Measurements from ENCODE around the gene CTRB1. TPM values are rescaled to one million over a fixed set of nuclear protein-coding genes. Genes with fewer than 3 reads are reported as not detected.

Gene CTRB1
- total and polyA plus RNA-seq, 2 of the 13 experiments (the other 11 are each of a cell fraction or from before 2014, with no cell fraction given): not detected

GRCh38 chr16:75248142-75248535 lies 29.4 kb downstream of the CTRB1 start (continued):
- TF ChIP-seq ZNF569 (CRISPR knock-in tag; IDR thresholded peaks at IDR 0.05; ENCODE audit: borderline replicate concordance) (no peak), HNRNPLL (IDR thresholded peaks at IDR 0.05; ENCODE audit: low read depth, low read length, poor library complexity, severe bottlenecking) (peak; percentile 4), ZNF282 (IDR thresholded peaks at IDR 0.05; ENCODE audit: partially characterized antibody) (no peak), ZNF547 (CRISPR knock-in tag; IDR thresholded peaks at IDR 0.05) (0 out of 2 replicates have a peak, but pooled peaks have one; percentile 11), POLR2A (IDR thresholded peaks at IDR 0.05; ENCODE audit: insufficient read depth in 1 of 2, low read depth in 2 of 2, low read length in 2 of 2) (peak in 1 of 2 experiments; percentile 40; a peak in 1 of 4 replicates), FOXK1 (CRISPR knock-in tag; IDR thresholded peaks at IDR 0.05; ENCODE audit: borderline replicate concordance, low read depth) (no peak), SOX6 (IDR thresholded peaks at IDR 0.05) (no peak), SOX6 (CRISPR knock-in tag; IDR thresholded peaks at IDR 0.05) (no peak)

- ChIA-PET POLR2A (interaction anchor here (1.0 to 14.7 kb wide), 5 partner anchors 10 to 60 kb away, joined by 3 to 312 read pairs (median 82); no protein-coding TSS in a partner anchor), CTCF (ENCODE audit: low intra/inter-chr PET ratio, low total read pairs) (no interaction called here)
- no peak for ATAC-seq
- peaks cover 34% of the 10 kb centered on the region for H4K20me1 ChIP-seq (ENCODE audit: insufficient read depth, low read length)
- H3K4me2 ChIP-seq (ENCODE audit: low read depth, low read length): peak overlapping the region; percentile 84
- H2AFZ ChIP-seq (ENCODE audit: low read length): no peak overlapping the region
- H3K9me3 ChIP-seq (ENCODE audit: low read length): no peaks in the 10 kb centered on the region
- peak overlapping the region; percentile 97 for H3K27ac ChIP-seq (ENCODE audit: extremely low read length, insufficient read depth, low read length)
- peaks cover 83% of the 10 kb centered on the region for H3K4me1 ChIP-seq (ENCODE audit: insufficient read depth, low read length)
- no TSS peak for BruUV-seq (replicated peaks)
- peaks cover 2 to 3% of the 10 kb centered on the region in 2 experiments; a peak in 1 of 5 replicates for H3K36me3 ChIP-seq (replicated peaks in 1 of 2; ENCODE audit: control insufficient read depth in 1 of 2, insufficient read depth in 2 of 2, low read length in 2 of 2)
- peaks cover 88% of the 10 kb centered on the region for H3K79me2 ChIP-seq (ENCODE audit: insufficient read depth, low read length)
- peak overlapping the region; percentile 99 for H3K9ac ChIP-seq (ENCODE audit: insufficient read depth, low read depth, low read length)
- peak overlapping the region; percentile 76 to 87 (median 86); a peak in 4 of 6 replicates for H3K4me3 ChIP-seq (replicated peaks in 1 of 3; ENCODE audit: insufficient read depth in 1 of 3, low read depth in 2 of 3, low read length in 3 of 3)
- in situ Hi-C loops (cut with HindIII; ENCODE audit: extremely low pct_ligation_motif_present, low pct_unique_long_range_greater_than_20kb): no loop called here
- H3K27me3 ChIP-seq (ENCODE audit: control insufficient read depth in 1 of 2, insufficient read depth in 2 of 2, low read length in 2 of 2): no peaks in the 10 kb centered on the region; a peak in 1 of 5 replicates
- no peak for FAIRE-seq
- intact Hi-C loops (cut with micrococcal nuclease; ENCODE audit: unreplicated experiment): loop anchor here (5.0 kb wide), 1 partner anchor 251 kb away; the partner anchor contains the start of gene ZNRF1
- no peak for DNase-seq (ENCODE audit: low spot score)
- 83% methylated on average over 13 of the region's 17 CpGs for whole genome bisulfite sequencing (ENCODE audit: low lambda C conversion rate)
- no peak for TF ChIP-seq THAP11 (CRISPR knock-in tag; IDR thresholded peaks at IDR 0.05)
- TF ChIP-seq, protein P1, sequence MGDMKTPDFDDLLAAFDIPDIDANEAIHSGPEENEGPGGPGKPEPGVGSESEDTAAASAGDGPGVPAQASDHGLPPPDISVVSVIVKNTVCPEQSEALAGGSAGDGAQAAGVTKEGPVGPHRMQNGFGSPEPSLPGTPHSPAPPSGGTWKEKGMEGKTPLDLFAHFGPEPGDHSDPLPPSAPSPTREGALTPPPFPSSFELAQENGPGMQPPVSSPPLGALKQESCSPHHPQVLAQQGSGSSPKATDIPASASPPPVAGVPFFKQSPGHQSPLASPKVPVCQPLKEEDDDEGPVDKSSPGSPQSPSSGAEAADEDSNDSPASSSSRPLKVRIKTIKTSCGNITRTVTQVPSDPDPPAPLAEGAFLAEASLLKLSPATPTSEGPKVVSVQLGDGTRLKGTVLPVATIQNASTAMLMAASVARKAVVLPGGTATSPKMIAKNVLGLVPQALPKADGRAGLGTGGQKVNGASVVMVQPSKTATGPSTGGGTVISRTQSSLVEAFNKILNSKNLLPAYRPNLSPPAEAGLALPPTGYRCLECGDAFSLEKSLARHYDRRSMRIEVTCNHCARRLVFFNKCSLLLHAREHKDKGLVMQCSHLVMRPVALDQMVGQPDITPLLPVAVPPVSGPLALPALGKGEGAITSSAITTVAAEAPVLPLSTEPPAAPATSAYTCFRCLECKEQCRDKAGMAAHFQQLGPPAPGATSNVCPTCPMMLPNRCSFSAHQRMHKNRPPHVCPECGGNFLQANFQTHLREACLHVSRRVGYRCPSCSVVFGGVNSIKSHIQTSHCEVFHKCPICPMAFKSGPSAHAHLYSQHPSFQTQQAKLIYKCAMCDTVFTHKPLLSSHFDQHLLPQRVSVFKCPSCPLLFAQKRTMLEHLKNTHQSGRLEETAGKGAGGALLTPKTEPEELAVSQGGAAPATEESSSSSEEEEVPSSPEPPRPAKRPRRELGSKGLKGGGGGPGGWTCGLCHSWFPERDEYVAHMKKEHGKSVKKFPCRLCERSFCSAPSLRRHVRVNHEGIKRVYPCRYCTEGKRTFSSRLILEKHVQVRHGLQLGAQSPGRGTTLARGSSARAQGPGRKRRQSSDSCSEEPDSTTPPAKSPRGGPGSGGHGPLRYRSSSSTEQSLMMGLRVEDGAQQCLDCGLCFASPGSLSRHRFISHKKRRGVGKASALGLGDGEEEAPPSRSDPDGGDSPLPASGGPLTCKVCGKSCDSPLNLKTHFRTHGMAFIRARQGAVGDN (CRISPR knock-in tag; IDR thresholded peaks at IDR 0.05): peak; percentile 72
- 0 out of 2 replicates have a peak, but pooled peaks have one; percentile 38 for TF ChIP-seq ZC3H13 (CRISPR knock-in tag; IDR thresholded peaks at IDR 0.05)
- 0 out of 2 replicates have a peak, but pooled peaks have one; percentile 5 for TF ChIP-seq HIC2 (CRISPR knock-in tag; IDR thresholded peaks at IDR 0.05; ENCODE audit: low read depth)
- TF ChIP-seq AGO2 (optimal IDR thresholded peaks at IDR 0.05; ENCODE audit: low read depth, low read length): peak; percentile 97
- TF ChIP-seq ZNF547 (CRISPR knock-in tag; IDR thresholded peaks at IDR 0.05): 0 out of 2 replicates have a peak, but pooled peaks have one; percentile 14
- peak; percentile 64 for TF ChIP-seq AGO1 (IDR thresholded peaks at IDR 0.05; ENCODE audit: low read depth, low read length, poor library complexity, severe bottlenecking)
- TF ChIP-seq MTA1 (CRISPR knock-in tag; IDR thresholded peaks at IDR 0.05; ENCODE audit: borderline replicate concordance): 0 out of 2 replicates have a peak, but pooled peaks have one; percentile 30
Observed at GRCh38 chr16:75248536-75249380, 30.0 kb downstream of the CTRB1 start.
